Ureter (tissue), 1 donor: ENCODE data around the gene NTF4. TPM values are rescaled to one million over a fixed set of nuclear protein-coding genes. Genes with fewer than 3 reads are reported as not detected.
"Not testable (repeated sequence)": the region's sequence is repeated elsewhere in the genome, so short reads cannot be mapped to it uniquely, and the experiment has no call there.

Experiments used
- DNase-seq: peaks from one replicate; pipeline ENCODE4 v3.0.0-alpha.2; 2020; ENCODE audit warnings: low spot score
- total RNA-seq: library from RNA; stranded (reverse); gene quantifications from one replicate; pipeline ENCODE4 v1.2.4, GENCODE V29; 2023
- donor health status: DM: yes; HTN: yes; CAD: no.

The NTF4 gene
- total RNA-seq, 1 donor from 2014 or later: 20.6 TPM

DNA sequence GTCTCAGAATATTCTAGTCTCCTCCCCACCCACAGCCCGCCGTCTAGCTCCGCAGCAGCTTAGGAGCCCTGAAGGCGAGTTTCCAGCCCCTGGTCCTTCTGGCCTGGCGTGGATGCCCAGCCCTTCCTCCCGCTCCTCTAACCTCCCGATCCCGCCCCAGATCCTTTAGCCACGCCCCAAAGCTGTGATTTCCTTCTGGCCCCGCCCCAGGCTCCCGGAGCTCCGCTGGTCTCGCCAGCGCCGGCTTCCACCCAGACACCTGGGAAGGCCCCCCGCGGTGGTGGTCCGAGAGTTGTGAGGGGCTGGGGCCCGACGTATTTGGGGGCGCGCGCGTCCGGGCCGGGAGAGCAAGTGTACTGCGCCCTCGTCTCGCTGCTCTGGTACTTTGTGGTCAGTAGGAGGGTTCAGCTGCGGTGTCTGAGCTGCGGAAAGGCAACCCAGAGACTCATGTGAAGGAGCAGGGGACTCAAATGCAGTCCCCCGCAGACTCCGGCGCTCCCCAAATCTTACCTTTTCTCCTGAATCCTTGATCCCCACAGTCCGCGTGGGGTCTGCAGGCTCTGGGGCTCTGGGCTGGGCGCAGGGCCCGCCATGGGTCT, 6.9 kb downstream of the NTF4 start, which contains the start of gene CGB7:
Gene CGB7 (minus strand): TSS at position 114 of the 599 bp plus-strand sequence. CDS start 2,374 bp downstream, outside the sequence.
- peak; percentile 82 for DNase-seq

DNA sequence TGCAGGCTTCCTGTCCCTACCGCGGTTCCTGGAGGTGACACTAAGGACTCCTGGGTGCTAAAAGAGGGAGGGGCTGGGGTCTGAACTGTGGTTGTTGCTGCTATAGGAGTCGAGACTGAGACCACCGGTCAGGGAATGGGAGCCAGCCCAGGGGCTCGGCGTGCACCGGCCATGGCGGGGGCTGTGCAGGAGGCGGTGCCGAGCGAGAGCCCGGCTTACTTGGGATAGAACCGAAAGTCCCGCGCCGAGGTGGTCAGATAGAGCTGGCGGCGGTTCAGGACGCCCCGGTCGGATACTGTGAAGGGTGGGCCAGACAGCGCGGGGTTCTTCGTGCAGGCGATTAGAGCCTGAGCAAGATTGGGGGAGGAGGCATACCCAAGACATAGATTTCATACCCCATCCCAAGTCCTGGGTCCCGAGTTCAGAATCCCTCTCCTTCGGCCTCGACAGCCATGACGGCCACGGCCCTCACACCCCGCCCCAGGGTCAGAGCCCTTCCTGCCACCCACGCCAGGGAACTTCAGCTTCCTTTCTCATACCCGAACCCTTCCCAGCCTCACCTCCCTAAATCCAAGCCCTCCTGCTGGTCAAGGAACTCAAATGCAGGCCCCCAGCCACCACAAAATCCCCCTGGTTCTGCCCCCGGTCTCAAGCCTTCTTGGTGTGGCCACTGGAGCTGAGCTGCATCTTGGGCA, 7.6 kb downstream of the NTF4 start:
- not testable (repeated sequence) for DNase-seq

DNA sequence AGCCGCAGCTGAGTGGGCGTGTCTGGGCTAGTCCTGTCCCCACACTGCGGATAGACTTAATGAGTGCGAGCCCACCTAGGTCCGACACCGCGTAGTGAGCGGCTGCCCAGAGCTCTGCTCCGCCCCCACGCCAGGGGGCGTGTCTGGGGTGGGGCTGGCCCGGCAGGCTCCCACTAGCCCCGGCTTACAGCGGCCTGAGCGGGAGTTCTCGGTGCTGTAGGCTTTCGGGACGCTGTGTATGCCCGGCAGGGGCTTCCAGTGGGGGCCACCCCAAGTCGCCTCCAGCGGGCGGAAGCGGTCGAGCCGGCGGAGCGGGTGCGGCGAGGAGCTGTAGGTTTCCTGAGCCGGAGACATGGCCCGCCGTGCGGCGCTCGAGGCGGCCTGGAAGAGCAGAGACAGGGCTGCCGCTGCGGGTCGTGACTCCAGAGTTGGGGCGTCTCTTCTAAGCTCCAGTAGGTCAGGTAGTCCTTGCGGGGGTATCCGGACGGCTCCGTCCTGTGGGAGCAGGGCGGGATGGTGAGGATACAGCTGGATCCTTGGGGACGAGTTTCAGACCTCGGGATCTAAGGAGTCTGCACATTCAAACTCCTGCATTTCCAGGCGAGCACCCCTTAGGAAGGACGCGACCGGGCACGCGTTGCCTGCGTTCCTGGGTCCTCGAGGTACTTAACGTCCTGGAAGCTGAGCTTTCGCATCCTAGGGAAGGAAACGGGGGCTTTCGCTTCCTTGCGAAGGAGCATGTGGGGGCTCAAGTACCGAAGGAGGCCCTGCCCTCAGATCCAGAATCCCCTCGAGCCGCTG, 8.3 kb downstream of the NTF4 start:
- DNase-seq: peak; percentile 61

DNA sequence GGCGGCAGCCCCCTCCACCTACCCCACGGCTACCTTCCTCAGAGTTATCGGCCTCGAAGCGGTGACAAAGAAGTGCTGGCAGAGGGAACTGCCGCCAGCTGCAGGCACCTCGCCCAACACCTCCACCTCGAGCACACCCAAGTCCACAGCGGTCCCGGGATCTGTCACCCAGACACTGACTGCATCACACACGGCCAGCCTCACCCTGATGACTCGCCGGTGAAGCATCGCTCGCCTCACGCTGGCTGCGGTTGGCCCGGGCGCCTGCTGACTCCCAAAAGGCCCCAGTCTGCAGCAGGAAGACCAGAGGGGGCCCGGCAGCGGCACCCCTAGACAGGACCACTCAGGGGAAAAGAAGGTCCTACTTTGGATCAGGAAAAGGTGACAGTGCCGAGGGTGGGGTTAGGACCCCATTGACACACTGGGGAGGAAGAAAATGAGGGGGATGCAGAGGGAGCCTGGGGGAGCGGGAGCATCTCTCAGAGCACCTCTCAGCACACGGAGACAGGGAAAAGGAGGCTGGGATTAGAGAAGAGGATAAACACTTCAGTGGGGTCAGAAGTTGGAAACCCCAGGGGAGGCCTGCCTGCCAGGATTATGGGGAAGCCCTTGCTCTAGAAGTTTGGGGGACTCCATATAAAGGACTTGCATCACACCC, 14.1 kb downstream of the NTF4 start:
- DNase-seq: not testable (repeated sequence)

DNA sequence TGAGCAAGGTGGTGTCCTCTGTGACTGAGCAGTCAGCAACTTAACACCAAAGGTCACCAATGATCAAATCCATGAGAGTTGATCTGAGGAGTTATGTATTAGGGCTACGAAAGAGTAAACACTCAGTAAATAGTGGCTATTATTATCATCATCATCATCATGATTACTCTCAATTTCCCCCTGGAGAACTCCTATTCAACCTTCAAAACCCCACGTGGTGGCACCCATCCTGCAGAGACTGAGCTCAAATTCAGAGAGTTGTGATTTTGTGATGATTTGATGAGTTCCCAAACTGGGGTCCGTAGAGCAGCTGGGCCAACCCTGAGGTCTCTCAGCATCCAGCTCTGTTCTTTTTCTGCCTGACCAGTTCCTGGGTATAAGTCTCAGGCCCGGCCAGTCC, 14.8 kb downstream of the NTF4 start:
- not testable (repeated sequence) for DNase-seq

DNA sequence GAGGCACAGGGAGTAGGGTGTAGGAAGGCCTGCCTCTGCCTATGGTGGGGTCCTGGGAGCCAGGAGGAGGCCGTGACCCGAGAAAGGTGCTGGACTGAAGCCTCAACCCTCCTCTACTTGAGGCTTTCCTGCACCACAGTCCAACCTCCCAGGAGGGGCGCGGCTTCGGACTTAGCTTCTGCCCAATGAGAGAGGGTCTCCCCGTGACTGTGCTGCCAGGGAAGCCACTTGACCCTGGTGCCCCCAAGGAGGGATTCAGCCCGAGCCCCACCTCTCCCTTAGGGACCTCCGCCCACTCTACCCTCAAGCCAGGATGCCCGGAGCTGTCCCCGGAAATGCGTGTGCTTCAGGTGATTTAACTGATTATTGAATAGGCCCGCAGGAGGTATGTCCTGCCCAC, 15.6 kb downstream of the NTF4 start, which contains the start of gene CGB8:
Gene CGB8 (minus strand): TSS at position 101 of the 400 bp plus-strand sequence. CDS start 372 bp downstream, outside the sequence.
- not testable (repeated sequence) for DNase-seq

DNA sequence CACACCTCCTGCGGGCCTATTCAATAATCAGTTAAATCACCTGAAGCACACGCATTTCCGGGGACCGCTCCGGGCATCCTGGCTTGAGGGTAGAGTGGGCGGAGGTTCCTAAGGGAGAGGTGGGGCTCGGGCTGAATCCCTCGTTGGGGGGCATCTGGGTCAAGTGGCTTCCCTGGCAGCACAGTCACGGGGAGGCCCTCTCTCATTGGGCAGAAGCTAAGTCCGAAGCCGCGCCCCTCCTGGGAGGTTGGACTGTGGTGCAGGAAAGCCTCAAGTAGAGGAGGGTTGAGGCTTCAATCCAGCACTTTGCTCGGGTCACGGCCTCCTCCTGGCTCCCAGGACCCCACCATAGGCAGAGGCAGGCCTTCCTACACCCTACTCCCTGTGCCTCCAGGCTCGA, 21.1 kb downstream of the NTF4 start, which contains the start of gene CGB5:
Gene CGB5 (plus strand): TSS at position 301 of the 400 bp plus-strand sequence. CDS start 362 bp downstream, outside the sequence.
- not testable (repeated sequence) for DNase-seq

DNA sequence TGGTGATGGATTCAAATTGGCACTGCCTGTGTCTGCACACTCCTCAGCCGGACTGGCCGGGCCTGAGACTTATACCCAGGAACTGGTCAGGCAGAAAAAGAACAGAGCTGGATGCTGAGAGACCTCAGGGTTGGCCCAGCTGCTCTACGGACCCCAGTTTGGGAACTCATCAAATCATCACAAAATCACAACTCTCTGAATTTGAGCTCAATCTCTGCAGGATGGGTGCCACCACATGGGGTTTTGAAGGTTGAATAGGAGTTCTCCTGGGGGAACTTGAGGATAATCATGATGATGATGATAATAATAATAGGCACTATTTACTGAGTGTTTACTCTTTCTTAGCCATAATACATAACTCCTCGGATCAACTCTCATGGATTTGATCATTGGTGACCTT, 22.0 kb downstream of the NTF4 start:
- DNase-seq: not testable (repeated sequence)

DNA sequence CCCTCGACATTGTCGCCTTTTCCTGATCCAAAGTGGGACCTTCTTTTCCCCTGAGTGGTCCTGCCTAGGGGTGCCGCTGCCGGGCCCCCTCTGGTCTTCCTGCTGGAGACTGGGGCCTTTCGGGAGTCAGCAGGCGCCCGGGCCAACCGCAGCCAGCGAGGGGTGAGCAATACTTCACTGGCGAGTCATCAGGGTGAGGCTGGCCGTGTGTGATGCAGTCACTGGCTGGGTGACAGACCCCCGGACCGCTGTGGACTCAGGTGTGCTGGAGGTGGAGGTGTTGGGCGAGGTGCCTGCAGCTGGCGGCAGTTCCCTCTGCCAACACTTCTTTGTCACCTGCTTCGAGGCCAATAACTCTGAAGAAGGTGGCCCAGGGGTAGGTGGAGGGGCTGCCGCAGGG, 22.4 kb downstream of the NTF4 start:
- no peak for DNase-seq

DNA sequence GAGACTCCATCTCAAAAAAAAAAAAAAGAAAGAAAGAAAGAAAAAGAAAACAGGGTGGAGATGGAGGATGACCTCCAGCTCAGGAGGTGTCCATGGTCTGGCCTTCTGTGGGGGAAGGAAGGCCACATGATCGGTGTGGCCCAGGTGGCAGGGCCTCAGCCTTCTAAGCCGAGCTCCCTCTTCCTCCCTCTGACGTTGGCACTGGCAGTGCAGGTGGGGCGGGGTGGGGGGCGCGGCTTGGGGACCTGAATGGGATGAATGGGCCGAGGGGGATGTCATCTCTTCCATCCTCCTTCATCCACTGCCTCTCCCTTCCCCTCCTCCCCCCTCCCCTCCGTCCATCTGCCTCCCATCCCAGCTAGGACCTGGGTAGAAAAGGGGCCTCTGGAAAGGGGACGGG, 24.9 kb downstream of the NTF4 start:
- DNase-seq: not testable (repeated sequence)

DNA sequence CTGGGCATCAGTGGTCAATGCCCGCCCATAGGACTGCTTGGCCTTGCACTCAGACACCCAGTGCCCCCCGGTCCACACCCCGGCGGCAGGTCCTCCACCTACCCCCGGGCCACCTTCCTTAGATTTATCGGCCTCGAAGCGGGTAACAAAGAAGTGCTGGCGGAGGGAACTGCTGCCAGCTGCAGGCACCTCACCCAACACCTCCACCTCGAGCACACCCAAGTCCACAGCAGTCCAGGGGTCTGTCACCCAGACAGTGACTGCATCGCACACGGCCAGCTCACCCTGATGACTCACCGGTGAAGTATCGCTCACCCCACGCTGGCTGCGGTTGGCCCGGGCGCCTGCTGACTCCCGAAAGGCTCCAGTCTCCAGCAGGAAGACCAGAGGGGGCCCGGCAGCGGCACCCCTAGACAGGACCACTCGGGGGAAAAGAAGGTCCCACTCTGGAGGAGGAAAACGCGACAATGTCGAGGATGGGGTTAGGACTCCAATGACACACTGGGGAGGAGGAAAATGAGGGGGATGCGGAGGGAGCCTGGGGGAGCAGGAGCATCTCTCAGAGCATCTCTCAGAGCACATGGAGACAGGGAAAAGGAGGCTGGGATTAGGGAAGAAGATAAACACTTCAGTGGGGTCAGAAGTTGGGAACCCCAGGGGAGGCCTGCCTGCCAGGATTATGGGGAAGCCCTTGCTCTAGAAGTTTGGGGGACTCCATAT, 25.9 kb downstream of the NTF4 start:
- not testable (repeated sequence) for DNase-seq

DNA sequence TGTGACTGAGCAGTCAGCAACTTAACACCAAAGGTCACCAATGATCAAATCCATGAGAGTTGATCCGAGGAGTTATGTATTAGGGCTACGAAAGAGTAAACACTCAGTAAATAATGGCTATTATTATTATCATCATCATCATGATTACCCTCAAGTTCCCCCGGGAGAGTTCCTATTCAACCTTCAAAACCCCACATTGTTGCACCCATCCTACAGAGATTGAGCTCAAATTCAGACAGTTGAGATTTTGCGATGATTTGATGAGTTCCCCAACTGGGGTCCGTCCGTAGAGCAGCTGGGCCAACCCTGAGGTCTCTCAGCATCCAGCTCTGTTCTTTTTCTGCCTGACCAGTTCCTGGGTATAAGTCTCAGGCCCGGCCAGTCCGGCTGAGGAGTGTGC, 26.5 kb downstream of the NTF4 start:
- not testable (repeated sequence) for DNase-seq

DNA sequence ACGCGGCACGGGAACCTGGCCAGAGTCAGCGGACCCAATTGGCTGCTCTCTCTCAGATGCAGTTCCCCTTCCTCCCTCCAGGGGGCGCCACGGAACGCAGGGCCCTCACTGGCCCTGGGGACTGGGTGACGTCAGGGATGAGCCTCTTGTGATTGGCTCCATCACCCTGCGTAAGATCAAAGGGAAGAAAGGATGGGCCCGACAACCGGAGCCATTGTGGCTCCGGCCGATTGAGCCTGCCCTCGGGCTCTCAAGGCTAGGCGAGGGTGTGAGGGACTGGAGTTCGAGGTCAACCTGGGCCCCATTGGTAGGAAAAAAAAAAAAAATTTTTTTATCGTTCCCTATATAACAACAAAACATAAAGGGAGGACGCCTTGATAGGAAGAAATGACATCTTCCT, 27.8 kb downstream of the NTF4 start, which contains the start of gene CGB1:
Gene CGB1 (minus strand): TSS at position 81 of the 400 bp plus-strand sequence. CDS start 184 bp downstream, outside the sequence.
- DNase-seq: not testable (repeated sequence)

DNA sequence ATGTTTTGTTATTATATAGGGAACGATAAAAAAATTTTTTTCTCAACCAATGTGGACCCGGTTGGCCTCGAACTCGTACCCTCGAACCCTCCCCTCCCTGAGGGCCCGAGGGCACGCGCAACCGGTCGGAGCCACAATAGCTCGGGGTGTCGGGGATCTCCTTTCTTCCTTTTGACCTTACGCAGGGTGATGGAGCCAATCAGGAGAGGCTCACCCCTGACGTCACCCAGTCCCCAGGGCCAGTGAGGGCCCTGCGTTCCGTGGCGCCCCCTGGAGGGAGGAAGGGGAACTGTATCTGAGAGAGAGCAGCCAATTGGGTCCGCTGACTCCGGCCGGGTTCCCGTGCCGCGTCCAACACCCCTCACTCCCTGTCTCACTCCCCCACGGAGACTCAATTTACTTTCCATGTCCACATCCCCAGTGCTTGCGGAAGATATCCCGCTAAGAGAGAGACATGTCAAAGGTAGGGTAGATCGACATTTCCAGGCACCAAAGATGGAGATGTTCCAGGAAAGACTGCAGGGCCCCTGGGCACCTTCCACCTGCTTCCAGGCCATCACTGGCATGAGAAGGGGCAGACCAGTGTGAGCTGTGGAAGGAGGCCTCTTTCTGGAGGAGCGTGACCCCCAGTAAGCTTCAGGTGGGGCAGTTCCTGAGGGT, 32.8 kb downstream of the NTF4 start, which contains the start of gene CGB2:
Gene CGB2 (plus strand): TSS at position 249 of the 660 bp plus-strand sequence. CDS start 206 bp downstream, at position 455.
- DNase-seq: not testable (repeated sequence)

DNA sequence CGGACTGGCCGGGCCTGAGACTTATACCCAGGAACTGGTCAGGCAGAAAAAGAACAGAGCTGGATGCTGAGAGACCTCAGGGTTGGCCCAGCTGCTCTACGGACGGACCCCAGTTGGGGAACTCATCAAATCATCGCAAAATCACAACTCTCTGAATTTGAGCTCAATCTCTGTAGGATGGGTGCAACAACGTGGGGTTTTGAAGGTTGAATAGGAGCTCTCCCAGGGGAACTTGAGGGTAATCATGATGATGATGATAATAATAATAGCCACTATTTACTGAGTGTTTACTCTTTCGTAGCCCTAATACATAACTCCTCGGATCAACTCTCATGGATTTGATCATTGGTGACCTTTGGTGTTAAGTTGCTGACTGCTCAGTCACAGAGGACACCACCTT, 34.3 kb downstream of the NTF4 start:
- DNase-seq: not testable (repeated sequence)

DNA sequence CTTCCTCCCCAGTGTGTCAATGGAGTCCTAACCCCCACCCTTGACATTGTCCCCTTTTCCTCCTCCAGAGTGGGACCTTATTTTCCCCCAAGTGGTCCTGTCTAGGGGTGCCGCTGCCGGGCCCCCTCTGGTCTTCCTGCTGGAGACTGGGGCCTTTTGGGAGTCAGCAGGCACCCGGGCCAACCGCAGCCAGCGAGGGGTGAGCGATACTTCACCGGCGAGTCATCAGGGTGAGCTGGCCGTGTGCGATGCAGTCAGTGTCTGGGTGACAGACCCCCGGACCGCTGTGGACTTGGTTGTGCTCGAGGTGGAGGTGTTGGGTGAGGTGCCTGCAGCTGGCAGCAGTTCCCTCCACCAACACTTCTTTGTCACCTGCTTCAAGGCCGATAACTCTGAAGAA, 34.9 kb downstream of the NTF4 start:
- DNase-seq: not testable (repeated sequence)

DNA sequence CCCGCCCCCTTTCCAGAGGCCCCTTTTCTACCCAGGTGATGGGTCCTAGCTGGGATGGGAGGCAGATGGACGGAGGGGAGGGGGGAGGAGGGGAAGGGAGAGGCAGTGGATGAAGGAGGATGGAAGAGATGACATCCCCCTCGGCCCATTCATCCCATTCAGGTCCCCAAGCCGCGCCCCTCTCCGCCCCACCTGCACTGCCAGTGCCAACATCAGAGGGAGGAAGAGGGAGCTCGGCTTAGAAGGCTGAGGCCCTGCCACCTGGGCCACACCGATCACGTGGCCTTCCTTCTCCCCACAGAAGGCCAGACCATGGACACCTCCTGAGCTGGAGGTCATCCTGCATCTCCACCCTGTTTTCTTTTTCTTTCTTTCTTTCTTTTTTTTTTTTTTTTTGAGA, 35.9 kb downstream of the NTF4 start:
- not testable (repeated sequence) for DNase-seq

DNA sequence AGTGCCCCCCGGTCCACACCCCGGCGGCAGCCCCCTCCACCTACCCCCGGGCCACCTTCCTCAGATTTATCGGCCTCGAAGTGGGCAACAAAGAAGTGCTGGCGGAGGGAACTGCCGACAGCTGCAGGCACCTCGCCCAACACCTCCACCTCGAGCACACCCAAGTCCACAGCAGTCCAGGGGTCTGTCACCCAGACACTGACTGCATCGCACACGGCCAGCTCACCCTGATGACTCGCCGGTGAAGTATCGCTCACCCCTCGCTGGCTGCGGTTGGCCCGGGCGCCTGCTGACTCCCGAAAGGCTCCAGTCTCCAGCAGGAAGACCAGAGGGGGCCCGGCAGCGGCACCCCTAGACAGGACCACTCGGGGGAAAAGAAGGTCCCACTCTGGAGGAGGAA, 39.0 kb downstream of the NTF4 start:
- DNase-seq: not testable (repeated sequence)

DNA sequence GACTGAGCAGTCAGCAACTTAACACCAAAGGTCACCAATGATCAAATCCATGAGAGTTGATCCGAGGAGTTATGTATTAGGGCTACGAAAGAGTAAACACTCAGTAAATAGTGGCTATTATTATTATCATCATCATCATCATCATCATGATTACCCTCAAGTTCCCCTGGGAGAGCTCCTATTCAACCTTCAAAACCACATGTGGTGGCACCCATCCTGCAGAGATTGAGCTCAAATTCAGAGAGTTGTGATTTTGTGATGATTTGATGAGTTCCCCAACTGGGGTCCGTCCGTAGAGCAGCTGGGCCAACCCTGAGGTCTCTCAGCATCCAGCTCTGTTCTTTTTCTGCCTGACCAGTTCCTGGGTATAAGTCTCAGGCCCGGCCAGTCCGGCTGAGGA, 39.5 kb downstream of the NTF4 start:
- DNase-seq: not testable (repeated sequence)

DNA sequence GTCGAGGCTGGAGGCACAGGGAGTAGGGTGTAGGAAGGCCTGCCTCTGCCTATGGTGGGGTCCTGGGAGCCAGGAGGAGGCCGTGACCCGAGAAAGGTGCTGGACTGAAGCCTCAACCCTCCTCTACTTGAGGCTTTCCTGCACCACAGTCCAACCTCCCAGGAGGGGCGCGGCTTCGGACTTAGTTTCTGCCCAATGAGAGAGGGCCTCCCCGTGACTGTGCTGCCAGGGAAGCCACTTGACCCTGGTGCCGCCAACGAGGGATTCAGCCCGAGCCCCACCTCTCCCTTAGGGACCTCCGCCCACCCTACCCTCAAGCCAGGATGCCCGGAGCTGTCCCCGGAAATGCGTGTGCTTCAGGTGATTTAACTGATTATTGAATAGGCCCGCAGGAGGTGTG, 40.4 kb downstream of the NTF4 start, which contains the start of gene CGB3:
Gene CGB3 (minus strand): TSS at position 101 of the 400 bp plus-strand sequence. CDS start 362 bp downstream, outside the sequence.
- DNase-seq: not testable (repeated sequence)
